Stimulated activated naive CD8-positive, alpha-beta T cell treated with anti-CD3 and anti-CD28 coated beads, Interleukin-15, Interleukin-2, amounts not matched to agents 100 ng/mL and 50 ng/mL, for 24 hours (primary cell): Measurements from ENCODE around the gene OR1S1.
"Not testable (repeated sequence)": the region's sequence is repeated elsewhere in the genome, so short reads cannot be mapped to it uniquely, and the experiment has no call there.

Experiments
- H3K27ac Mint-ChIP-seq: one replicate; pipeline ENCODE4 v1.8.0; 2021; ENCODE audit warnings: mild to moderate bottlenecking, mixed read lengths
- H3K27me3 Mint-ChIP-seq: one replicate; pipeline ENCODE4 v1.8.0; 2021; ENCODE audit warnings: mixed read lengths
- H3K36me3 Mint-ChIP-seq: one replicate; pipeline ENCODE4 v1.8.0; 2021; ENCODE audit warnings: low read depth, mixed read lengths
- H3K4me1 Mint-ChIP-seq: one replicate; pipeline ENCODE4 v1.8.0; 2021; ENCODE audit warnings: low read depth, mixed read lengths
- H3K4me3 Mint-ChIP-seq: one replicate; pipeline ENCODE4 v1.8.0; 2021; ENCODE audit warnings: mild to moderate bottlenecking, mixed read lengths
- H3K9me3 Mint-ChIP-seq: one replicate; pipeline ENCODE4 v1.8.0; 2021; ENCODE audit warnings: mixed read lengths

The OR1S1 gene

DNA sequence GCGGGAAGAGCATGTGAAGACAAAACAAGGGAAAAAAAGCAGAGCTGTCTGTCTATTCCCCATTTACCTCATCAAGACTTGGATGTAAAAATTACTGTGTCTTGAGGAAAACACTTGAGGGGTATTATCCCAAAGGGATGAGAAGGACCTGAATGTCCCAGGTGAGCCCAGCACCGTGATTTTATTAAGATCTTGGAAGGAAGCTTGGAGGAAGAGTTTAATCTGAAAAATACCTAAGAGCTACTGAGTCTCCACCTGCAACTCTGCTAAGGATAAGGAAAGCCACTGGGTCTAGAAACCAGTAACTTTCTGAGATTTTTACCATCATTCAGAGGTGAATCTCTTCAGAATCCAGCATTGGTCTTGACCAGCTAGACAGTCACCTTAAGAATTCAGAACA is at the start of gene OR1S1:
Gene OR1S1 (plus strand): TSS at position 301 of the 400 bp plus-strand sequence.
- H3K4me1 Mint-ChIP-seq, H3K9me3 Mint-ChIP-seq, H3K36me3 Mint-ChIP-seq, H3K27ac Mint-ChIP-seq, H3K4me3 Mint-ChIP-seq: not testable (repeated sequence)
- H3K27me3 Mint-ChIP-seq, result peaks cover 11% of the 10 kb centered on the region

DNA sequence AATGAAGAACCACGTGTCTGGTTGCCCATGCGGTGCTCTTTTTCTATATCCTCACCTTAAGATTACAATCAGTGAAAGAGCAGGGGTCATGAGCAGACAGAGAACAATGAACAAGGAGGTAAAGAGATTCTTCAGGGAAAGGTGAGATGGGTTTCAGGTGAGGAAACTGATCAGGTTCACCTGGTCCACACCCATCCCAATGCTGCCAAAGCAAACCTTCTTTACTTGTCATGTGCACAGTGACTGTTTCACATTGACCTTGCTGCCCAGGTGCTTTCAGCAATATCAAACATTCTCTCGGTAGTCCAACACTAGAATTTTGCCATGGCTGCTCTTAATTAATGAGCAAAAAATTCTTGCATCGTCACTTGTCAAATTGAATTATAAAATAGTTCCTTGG is 48.1 kb upstream of the OR1S1 start:
- Mint-ChIP-seq H3K27me3 (peaks cover 5% of the 10 kb centered on the region), H3K36me3 (no peaks in the 10 kb centered on the region), H3K9me3 (no peaks in the 10 kb centered on the region), H3K27ac (no peak overlapping the region), H3K4me1 (no peaks in the 10 kb centered on the region), H3K4me3 (no peak overlapping the region)

DNA sequence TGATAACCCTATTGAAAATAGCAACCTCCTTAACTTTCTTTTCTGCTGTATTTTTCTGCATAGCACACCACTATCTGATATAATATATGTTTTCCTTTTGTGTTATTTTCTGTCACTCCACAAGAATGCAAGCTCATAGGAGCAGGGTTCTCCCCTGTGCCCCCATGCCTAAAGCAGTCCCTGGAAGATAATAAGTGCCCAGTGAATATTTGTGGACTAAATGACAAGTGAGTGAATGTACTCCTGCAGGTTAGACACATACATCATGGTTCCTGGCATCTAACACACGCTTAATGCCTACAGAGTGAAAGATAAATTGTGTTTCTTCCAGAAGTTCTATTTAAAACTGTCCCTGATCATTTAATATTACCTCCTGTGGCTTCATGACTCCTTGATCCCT is 47.5 kb upstream of the OR1S1 start:
- H3K27ac Mint-ChIP-seq, result no peak overlapping the region
- H3K27me3 Mint-ChIP-seq, result peaks cover 5% of the 10 kb centered on the region
- no peaks in the 10 kb centered on the region for H3K4me1 Mint-ChIP-seq
- H3K36me3 Mint-ChIP-seq, result no peaks in the 10 kb centered on the region
- H3K9me3 Mint-ChIP-seq, result no peaks in the 10 kb centered on the region
- no peak overlapping the region for H3K4me3 Mint-ChIP-seq

- Mint-ChIP-seq H3K27ac (no peak overlapping the region), H3K4me1 (no peaks in the 10 kb centered on the region), H3K9me3 (no peaks in the 10 kb centered on the region), H3K36me3 (no peaks in the 10 kb centered on the region), H3K4me3 (no peak overlapping the region), H3K27me3 (peaks cover 9% of the 10 kb centered on the region)
Observed at GRCh38 chr11:58165504-58166106, 46.9 kb upstream of the OR1S1 start.

DNA sequence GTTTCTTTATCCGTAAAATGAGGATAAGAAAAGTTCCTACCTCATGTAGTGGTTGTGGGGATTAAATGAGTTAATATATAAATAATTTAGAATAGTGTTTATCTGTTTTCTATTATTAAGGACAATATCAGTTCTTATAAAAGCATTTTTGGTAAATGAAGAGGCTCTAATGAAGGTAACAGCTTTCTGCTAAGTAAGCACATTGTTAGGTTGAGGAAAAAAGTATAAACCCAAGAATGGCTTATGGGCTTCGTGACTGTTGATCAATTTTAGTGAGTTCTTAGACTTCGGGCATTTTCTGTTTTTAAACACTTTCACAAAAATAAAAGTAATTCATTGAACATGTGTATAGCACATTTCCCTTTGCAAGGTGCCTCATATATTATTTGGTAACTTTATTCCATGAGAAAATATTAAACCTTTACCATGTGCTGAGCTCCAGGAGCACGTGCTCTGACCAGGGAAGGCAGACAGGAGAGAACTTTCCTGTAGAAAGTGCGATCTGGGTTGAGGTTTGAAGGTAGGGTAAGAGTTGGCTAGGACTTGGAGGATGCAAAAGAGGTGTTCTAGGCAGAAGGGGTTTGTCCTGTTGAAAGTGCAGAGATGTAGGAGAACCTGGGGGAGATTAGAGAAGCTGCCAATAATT is 35.0 kb upstream of the OR1S1 start:
- H3K4me1 Mint-ChIP-seq, result no peaks in the 10 kb centered on the region

GRCh38 chr11:58178444-58178843 is 34.1 kb upstream of the OR1S1 start:
- H3K4me3 Mint-ChIP-seq, result no peak overlapping the region
- H3K36me3 Mint-ChIP-seq, result no peaks in the 10 kb centered on the region
- no peaks in the 10 kb centered on the region for H3K9me3 Mint-ChIP-seq
- no peaks in the 10 kb centered on the region for H3K4me1 Mint-ChIP-seq
- no peak overlapping the region for H3K27ac Mint-ChIP-seq
- peaks cover 15% of the 10 kb centered on the region for H3K27me3 Mint-ChIP-seq

More for the DNA sequence above, 35.0 kb upstream of the OR1S1 start:
- no peak overlapping the region for H3K27ac Mint-ChIP-seq
- no peaks in the 10 kb centered on the region for H3K36me3 Mint-ChIP-seq
- peaks cover 15% of the 10 kb centered on the region for H3K27me3 Mint-ChIP-seq
- no peak overlapping the region for H3K4me3 Mint-ChIP-seq
- no peaks in the 10 kb centered on the region for H3K9me3 Mint-ChIP-seq

- Mint-ChIP-seq H3K27me3 (peaks cover 18% of the 10 kb centered on the region), H3K9me3 (no peaks in the 10 kb centered on the region), H3K4me3 (no peak overlapping the region), H3K27ac (no peak overlapping the region), H3K4me1 (no peaks in the 10 kb centered on the region), H3K36me3 (no peaks in the 10 kb centered on the region)
Observed at GRCh38 chr11:58179648-58180047, 32.9 kb upstream of the OR1S1 start.

- peaks cover 11% of the 10 kb centered on the region for H3K27me3 Mint-ChIP-seq
- H3K36me3 Mint-ChIP-seq, result no peaks in the 10 kb centered on the region
- no peak overlapping the region for H3K4me3 Mint-ChIP-seq
- no peaks in the 10 kb centered on the region for H3K4me1 Mint-ChIP-seq
- no peak overlapping the region for H3K27ac Mint-ChIP-seq
- no peaks in the 10 kb centered on the region for H3K9me3 Mint-ChIP-seq
Observed at GRCh38 chr11:58186938-58187337, 25.6 kb upstream of the OR1S1 start.

GRCh38 chr11:58188770-58189169 is 23.8 kb upstream of the OR1S1 start, which contains the start of gene OR9Q2:
OR9Q2 (plus strand) TSS chr11:58189070; CDS start chr11:58190491, 1,421 bp downstream.
- Mint-ChIP-seq H3K9me3 (no peaks in the 10 kb centered on the region), H3K4me1 (no peaks in the 10 kb centered on the region), H3K4me3 (no peak within 1 kb of the TSS), H3K27ac (no peak within 1 kb of the TSS), H3K36me3 (no peaks in the 10 kb centered on the region), H3K27me3 (peaks cover 11% of the 10 kb centered on the region)

GRCh38 chr11:58192229-58192628 is 20.3 kb upstream of the OR1S1 start:
- peaks cover 11% of the 10 kb centered on the region for H3K27me3 Mint-ChIP-seq
- H3K36me3 Mint-ChIP-seq, result no peaks in the 10 kb centered on the region
- no peaks in the 10 kb centered on the region for H3K4me1 Mint-ChIP-seq
- no peak overlapping the region for H3K27ac Mint-ChIP-seq
- H3K9me3 Mint-ChIP-seq, result peaks cover 4% of the 10 kb centered on the region
- H3K4me3 Mint-ChIP-seq, result no peak overlapping the region

- Mint-ChIP-seq H3K4me3 (no peak overlapping the region), H3K27me3 (peaks cover 18% of the 10 kb centered on the region), H3K4me1 (no peaks in the 10 kb centered on the region), H3K36me3 (no peaks in the 10 kb centered on the region), H3K9me3 (peaks cover 8% of the 10 kb centered on the region), H3K27ac (no peak overlapping the region)
Observed at GRCh38 chr11:58193391-58193790, 19.1 kb upstream of the OR1S1 start.

- Mint-ChIP-seq H3K36me3 (no peaks in the 10 kb centered on the region), H3K4me3 (no peak overlapping the region), H3K4me1 (no peaks in the 10 kb centered on the region), H3K9me3 (peaks cover 8% of the 10 kb centered on the region), H3K27ac (no peak overlapping the region), H3K27me3 (peaks cover 23% of the 10 kb centered on the region)
Observed at GRCh38 chr11:58195939-58196338, 16.6 kb upstream of the OR1S1 start.

GRCh38 chr11:58199271-58199670 is 13.2 kb upstream of the OR1S1 start:
- no peak overlapping the region for H3K4me3 Mint-ChIP-seq
- peaks cover 14% of the 10 kb centered on the region for H3K9me3 Mint-ChIP-seq
- H3K27me3 Mint-ChIP-seq, result peaks cover 40% of the 10 kb centered on the region
- H3K4me1 Mint-ChIP-seq, result no peaks in the 10 kb centered on the region
- no peak overlapping the region for H3K27ac Mint-ChIP-seq
- H3K36me3 Mint-ChIP-seq, result no peaks in the 10 kb centered on the region

DNA sequence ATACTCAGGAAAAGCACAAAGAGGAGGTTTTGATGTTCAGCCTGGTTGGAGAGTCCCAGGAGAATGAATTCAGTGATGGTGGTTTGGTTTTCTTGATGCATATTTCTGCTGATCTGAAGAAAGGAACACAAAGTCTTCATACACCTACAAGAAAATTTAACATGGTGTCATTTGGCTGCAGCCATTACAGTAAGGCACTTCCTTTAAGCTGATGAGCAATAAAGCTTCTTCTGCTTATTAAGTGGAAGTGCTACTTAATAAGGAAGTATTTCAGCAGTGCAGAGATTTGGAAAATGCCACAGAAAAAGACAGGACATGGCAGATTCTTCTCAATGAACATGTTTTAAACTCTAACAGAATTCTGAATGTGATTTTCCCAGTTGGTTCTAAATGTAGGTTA is 8.5 kb upstream of the OR1S1 start, which contains the start of gene OR1S2:
Gene OR1S2 (minus strand): TSS at position 101 of the 400 bp plus-strand sequence. CDS start 0 bp downstream, at position 101.
- Mint-ChIP-seq H3K27me3 (peaks cover 29% of the 10 kb centered on the region), H3K4me1 (no peaks in the 10 kb centered on the region), H3K36me3 (no peaks in the 10 kb centered on the region), H3K27ac (no peak within 1 kb of the TSS), H3K9me3 (peaks cover 7% of the 10 kb centered on the region), H3K4me3 (no peak within 1 kb of the TSS)

- Mint-ChIP-seq H3K27me3 (peaks cover 6% of the 10 kb centered on the region), H3K9me3 (no peaks in the 10 kb centered on the region), H3K27ac (no peak overlapping the region), H3K4me3 (no peak overlapping the region), H3K36me3 (no peaks in the 10 kb centered on the region), H3K4me1 (no peaks in the 10 kb centered on the region)
Observed at GRCh38 chr11:58216476-58216875, 4.0 kb downstream of the OR1S1 start.

GRCh38 chr11:58222721-58223120 is 10.2 kb downstream of the OR1S1 start:
- H3K27me3 Mint-ChIP-seq, result peaks cover 11% of the 10 kb centered on the region
- H3K9me3 Mint-ChIP-seq, result no peaks in the 10 kb centered on the region
- H3K4me3 Mint-ChIP-seq, result no peak overlapping the region

More at GRCh38 chr11:58222721-58223120, 10.2 kb downstream of the OR1S1 start:
- H3K4me1 Mint-ChIP-seq, result no peaks in the 10 kb centered on the region
- H3K36me3 Mint-ChIP-seq, result no peaks in the 10 kb centered on the region
- H3K27ac Mint-ChIP-seq, result no peak overlapping the region
